Measurements from ENCODE around the gene SORCS2.

DNA sequence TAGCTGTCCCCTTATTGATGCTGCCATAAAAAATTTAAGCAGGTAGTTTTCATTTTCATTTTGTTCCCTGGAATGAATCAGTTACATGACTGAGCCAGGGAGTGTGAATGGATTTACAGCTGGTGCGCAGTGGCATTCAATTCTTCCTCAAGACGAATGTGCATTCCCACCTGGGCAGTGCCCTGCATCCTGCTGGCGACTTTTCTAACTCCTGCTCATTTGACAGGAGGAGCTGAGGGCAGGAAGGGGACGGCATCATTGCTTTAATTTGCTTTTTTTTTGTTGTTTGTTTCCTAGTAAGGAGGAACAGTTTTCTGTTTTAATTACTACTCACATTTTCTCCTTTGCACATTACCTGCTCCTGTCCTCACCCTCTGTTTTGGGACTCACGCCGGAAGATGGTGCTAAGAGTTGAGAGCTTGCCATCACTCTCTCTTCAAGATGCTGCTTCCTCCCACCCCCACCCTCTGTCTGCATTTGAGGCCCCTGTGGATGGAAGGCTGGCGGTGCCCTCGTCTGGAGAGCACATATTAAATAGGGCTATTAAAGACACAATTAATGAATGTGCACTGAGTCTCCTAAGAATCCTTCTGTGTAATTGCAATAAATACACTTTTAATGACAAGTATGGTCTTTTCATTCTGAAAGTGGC is 206.6 kb downstream of the SORCS2 start:
- no peak for TF ChIP-seq POLR2AphosphoS5 (IDR thresholded peaks at IDR 0.05; ENCODE audit: low read depth, low read length)
- TF ChIP-seq, protein P1, sequence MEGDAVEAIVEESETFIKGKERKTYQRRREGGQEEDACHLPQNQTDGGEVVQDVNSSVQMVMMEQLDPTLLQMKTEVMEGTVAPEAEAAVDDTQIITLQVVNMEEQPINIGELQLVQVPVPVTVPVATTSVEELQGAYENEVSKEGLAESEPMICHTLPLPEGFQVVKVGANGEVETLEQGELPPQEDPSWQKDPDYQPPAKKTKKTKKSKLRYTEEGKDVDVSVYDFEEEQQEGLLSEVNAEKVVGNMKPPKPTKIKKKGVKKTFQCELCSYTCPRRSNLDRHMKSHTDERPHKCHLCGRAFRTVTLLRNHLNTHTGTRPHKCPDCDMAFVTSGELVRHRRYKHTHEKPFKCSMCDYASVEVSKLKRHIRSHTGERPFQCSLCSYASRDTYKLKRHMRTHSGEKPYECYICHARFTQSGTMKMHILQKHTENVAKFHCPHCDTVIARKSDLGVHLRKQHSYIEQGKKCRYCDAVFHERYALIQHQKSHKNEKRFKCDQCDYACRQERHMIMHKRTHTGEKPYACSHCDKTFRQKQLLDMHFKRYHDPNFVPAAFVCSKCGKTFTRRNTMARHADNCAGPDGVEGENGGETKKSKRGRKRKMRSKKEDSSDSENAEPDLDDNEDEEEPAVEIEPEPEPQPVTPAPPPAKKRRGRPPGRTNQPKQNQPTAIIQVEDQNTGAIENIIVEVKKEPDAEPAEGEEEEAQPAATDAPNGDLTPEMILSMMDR (IDR thresholded peaks at IDR 0.05), result no peak

All from Panc1 (cell line).